Endothelial cell of umbilical vein (primary cell): ENCODE measurements around the gene RANBP3. TPM values are rescaled to one million over a fixed set of nuclear protein-coding genes. Genes with fewer than 3 reads are reported as not detected.

ENCODE experiments used
- BruUV-seq: library from RNA; stranded (reverse); fragments of 400-500 nt; replicated peaks from 2 replicates; lab custom pipeline; 2021; lab: Mats Ljungman, UMichigan
- CTCF ChIA-PET: fragments of 300-600, 350-600 bp; sonication (Branson Sonifier 250); formaldehyde crosslinking; loops from one replicate; lab custom pipeline; 2021; ENCODE audit warnings: antibody characterized with exemption, inconsistent platforms; lab: Charles Lee
- POLR2A ChIA-PET: fragments of 300-600, 350-600 bp; sonication (Branson Sonifier 250); formaldehyde crosslinking; loops from one replicate; lab custom pipeline; 2021; ENCODE audit warnings: antibody characterized with exemption, inconsistent platforms; lab: Charles Lee
- DNase-seq: peaks from one replicate; pipeline ENCODE4 v3.0.0-alpha.2; 2011; ENCODE audit warnings: low read depth, low spot score
- FAIRE-seq: peaks from 2 replicates; lab custom pipeline; 2011; peaks lifted over from hg19 to GRCh38; lab: Jason Lieb, UNC
- H2AFZ ChIP-seq: 2 replicates; pipeline ENCODE4 v1.6.0; 2012; ENCODE audit warnings: low read depth, low read length, control low read depth, inconsistent platforms
- H3K27ac ChIP-seq: 2 replicates; pipeline ENCODE4 v1.5.1; 2011; ENCODE audit warnings: low read depth, mild to moderate bottlenecking, control low read depth, low read length, moderate library complexity; ENCODE audit not compliant: insufficient read depth
- H3K27me3 ChIP-seq, 2 experiments: 2 replicates each; pipeline versions ENCODE4 v1.6.0 to v1.6.1; 2011; ENCODE audit warnings: low read length in 2 of 2, mixed read lengths in 1 of 2; ENCODE audit not compliant: control insufficient read depth in 2 of 2, insufficient read depth in 2 of 2
- H3K36me3 ChIP-seq, 2 experiments: 2 replicates in 1 of 2; 3 replicates in 1 of 2; pipeline ENCODE4 v1.5.1; 2011; ENCODE audit warnings: low read length in 2 of 2, mild to moderate bottlenecking in 1 of 2, moderate library complexity in 1 of 2; ENCODE audit not compliant: control insufficient read depth in 2 of 2, insufficient read depth in 2 of 2; ENCODE audit errors: extremely low read depth in 1 of 2
- H3K4me1 ChIP-seq: 3 replicates; pipeline ENCODE4 v1.5.1; 2011; ENCODE audit warnings: mild to moderate bottlenecking, low read length; ENCODE audit not compliant: control insufficient read depth, insufficient read depth; ENCODE audit errors: extremely low read depth
- H3K4me2 ChIP-seq: 2 replicates; pipeline ENCODE4 v1.6.1; 2011; ENCODE audit warnings: low read length, control low read depth, mixed read lengths; ENCODE audit not compliant: insufficient read depth
- H3K4me3 ChIP-seq, 3 experiments: fragments of 200-600 bp in 1 of 3; sonication (generic), shearing (Covaris generic) in 1 of 3; replicated peaks in 1 of 3; 2 replicates each; pipeline ENCODE4 v1.5.1; 2011 to 2016; ENCODE audit warnings: control low read depth in 3 of 3, low read length in 3 of 3, mild to moderate bottlenecking in 2 of 3, inconsistent platforms in 1 of 3, low read depth in 1 of 3, moderate library complexity in 1 of 3; ENCODE audit not compliant: insufficient read depth in 1 of 3
- H3K79me2 ChIP-seq: 2 replicates; pipeline ENCODE4 v1.6.0; 2012; ENCODE audit warnings: low read length, inconsistent platforms; ENCODE audit not compliant: control insufficient read depth, insufficient read depth
- H3K9ac ChIP-seq: replicated peaks from 2 replicates; pipeline ENCODE3; 2011; ENCODE audit warnings: low read length, control low read depth; ENCODE audit not compliant: insufficient read depth; ENCODE audit errors: extremely low read depth
- H3K9me1 ChIP-seq: replicated peaks from 3 replicates; pipeline ENCODE4 v1.6.0; 2011; ENCODE audit warnings: mild to moderate bottlenecking, low read length; ENCODE audit not compliant: control insufficient read depth, insufficient read depth; ENCODE audit errors: extremely low read depth
- H3K9me3 ChIP-seq: replicated peaks from 2 replicates; pipeline ENCODE4 v1.5.1; 2012; ENCODE audit warnings: low read length, inconsistent platforms; ENCODE audit not compliant: control insufficient read depth, insufficient read depth
- H4K20me1 ChIP-seq: replicated peaks from 2 replicates; pipeline ENCODE3; 2011; ENCODE audit warnings: mild to moderate bottlenecking, low read length; ENCODE audit not compliant: control insufficient read depth, insufficient read depth; ENCODE audit errors: extremely low read depth
- CTCF ChIP-seq, 2 donors: IDR thresholded peaks; 1 replicate in 1 of 2; 2 replicates in 1 of 2; pipeline ENCODE4 v1.5.1; 2011; ENCODE audit warnings: low read length in 2 of 2, mild to moderate bottlenecking in 2 of 2, moderate library complexity in 2 of 2, control low read depth in 1 of 2, inconsistent platforms in 1 of 2, low read depth in 1 of 2; ENCODE audit not compliant: insufficient read depth in 1 of 2; ENCODE audit errors: extremely low read depth in 1 of 2
- EZH2 ChIP-seq: IDR thresholded peaks from 2 replicates; pipeline ENCODE4 v1.6.1; 2012; ENCODE audit warnings: borderline replicate concordance, low read depth, mild to moderate bottlenecking, moderate library complexity, low read length, inconsistent platforms; ENCODE audit not compliant: severe bottlenecking
- FOS ChIP-seq: IDR thresholded peaks from 2 replicates; pipeline ENCODE4 v1.6.1; 2011; ENCODE audit warnings: mild to moderate bottlenecking, low read length, moderate library complexity, borderline replicate concordance; ENCODE audit not compliant: insufficient read depth
- GATA2 ChIP-seq: IDR thresholded peaks from 2 replicates; pipeline ENCODE4 v1.7.0; 2011; ENCODE audit warnings: low read depth, mild to moderate bottlenecking, moderate library complexity, mixed read lengths, low read length; ENCODE audit not compliant: insufficient read length, insufficient read depth
- JUN ChIP-seq: IDR thresholded peaks from 2 replicates; pipeline ENCODE4 v1.6.1; 2011; ENCODE audit warnings: borderline replicate concordance, low read depth; ENCODE audit not compliant: insufficient read length, insufficient read depth
- MAX ChIP-seq: IDR thresholded peaks from 2 replicates; pipeline ENCODE4 v1.6.1; 2011; ENCODE audit not compliant: insufficient read depth, insufficient read length
- MYC ChIP-seq: IDR thresholded peaks from one replicate; pipeline ENCODE4 v1.6.1; 2011; ENCODE audit warnings: mild to moderate bottlenecking, low read depth, low read length
- POLR2A ChIP-seq: IDR thresholded peaks from 2 replicates; pipeline ENCODE4 v1.6.1; 2012; ENCODE audit warnings: low read depth, mild to moderate bottlenecking, control low read depth, low read length
- POLR2AphosphoS5 ChIP-seq: IDR thresholded peaks from 2 replicates; pipeline ENCODE4 v1.6.1; 2012; ENCODE audit warnings: low read depth, mild to moderate bottlenecking, control low read depth, low read length, moderate library complexity; ENCODE audit not compliant: insufficient read depth
- dilution Hi-C: fragments of 300-500 bp; cut with MboI; formaldehyde crosslinking; loops from one replicate; pipeline ENCODE4 v1.15.0; 2019; ENCODE audit warnings: low sequenced_read_pairs; ENCODE audit not compliant: extremely low pct_ligation_motif_present
- intact Hi-C: fragments of 100-400 bp; cut with micrococcal nuclease; formaldehyde crosslinking; loops from one replicate; pipeline ENCODE4 v1.10.0; 2022
- polyA plus RNA-seq, 4 experiments: library from polyadenylated mRNA; depleted of rRNA in 3 of 4; stranded (reverse) in 3 of 4; unstranded in 1 of 4; fragments of >200 nt; gene quantifications; 2 replicates each; pipeline versions ENCODE4 v1.2.1 to v1.2.3, GENCODE V29; 2011 to 2012; ENCODE audit warnings: missing spikeins in 1 of 4
- total RNA-seq: library from RNA; stranded (reverse); gene quantifications from 2 replicates; pipeline ENCODE4 v1.2.3, GENCODE V29; 2021

RANBP3 gene
- total and polyA plus RNA-seq, 2 donors (not counting 3 experiments of a cell fraction or from before 2014, with no cell fraction given), result 72.3 to 85.3 TPM

- Histone ChIP-seq H3K9me3 (no peaks in the 10 kb centered on the region), H2AFZ (no peak overlapping the region), H3K4me1 (no peaks in the 10 kb centered on the region), H3K79me2 (no peaks in the 10 kb centered on the region), H3K9ac (no peak overlapping the region), H3K9me1 (no peaks in the 10 kb centered on the region), H3K4me3 (no peak overlapping the region), H3K27me3 (peaks cover 0 to 3% of the 10 kb centered on the region in 2 experiments), H3K4me2 (no peak overlapping the region), H3K36me3 (no peaks in the 10 kb centered on the region), H3K27ac (no peak overlapping the region), H4K20me1 (no peaks in the 10 kb centered on the region)
- BruUV-seq, result no TSS peak
- CTCF ChIA-PET, result interaction anchor here (1.1 kb wide), 1 partner anchor 76 kb away, joined by 3 read pairs; no protein-coding TSS in a partner anchor
- intact Hi-C loops (no loop called here), dilution Hi-C loops (no loop called here)
- POLR2A ChIA-PET, result no interaction called here
- TF ChIP-seq EZH2 (no peak), CTCF (IDR thresholded peaks at IDR 0.05; ENCODE audit: extremely low read depth in 1 of 2, insufficient read depth in 1 of 2, low read depth in 1 of 2, low read length in 2 of 2) (no peak), POLR2A (no peak), MYC (no peak), MAX (no peak), GATA2 (no peak), POLR2AphosphoS5 (no peak), FOS (no peak), JUN (no peak)
- FAIRE-seq (no peak), DNase-seq (no peak)
These were observed 97.7 kb downstream of the RANBP3 start for GRCh38 chr19:5880196-5880595.
